HG02973 (cell line): ENCODE measurements around the gene ZNF385D.
"Not testable (repeated sequence)": the region's sequence is repeated elsewhere in the genome, so short reads cannot be mapped to it uniquely, and the experiment has no call there.

Experiments
- ATAC-seq: cut with Tn5 transposase; IDR thresholded peaks from one replicate; pipeline ENCODE4 v1.9.1; 2021; ENCODE audit warnings: moderate library complexity; ENCODE audit not compliant: unreplicated experiment

ZNF385D gene

GRCh38 chr3:21524133-21524532 lies 226.9 kb downstream of the ZNF385D start:
- no peak for ATAC-seq

- no peak for ATAC-seq
Measured at GRCh38 chr3:21520106-21520963, 230.7 kb downstream of the ZNF385D start.

- ATAC-seq = no peak
Measured at GRCh38 chr3:21517184-21517583, 233.8 kb downstream of the ZNF385D start.

- ATAC-seq = no peak
Measured at GRCh38 chr3:21515417-21515816, 235.6 kb downstream of the ZNF385D start.

GRCh38 chr3:21509731-21510470 lies 241.1 kb downstream of the ZNF385D start:
- ATAC-seq = no peak

- ATAC-seq = no peak
Measured at GRCh38 chr3:21508246-21508645, 242.8 kb downstream of the ZNF385D start.

- no peak for ATAC-seq
Measured at GRCh38 chr3:21505711-21506460, 245.1 kb downstream of the ZNF385D start.

- no peak for ATAC-seq
Measured at GRCh38 chr3:21502656-21503055, 248.4 kb downstream of the ZNF385D start.

GRCh38 chr3:21500834-21501233 lies 250.2 kb downstream of the ZNF385D start:
- ATAC-seq = no peak

- ATAC-seq = not testable (repeated sequence)
Measured at GRCh38 chr3:21490671-21491070, 260.3 kb downstream of the ZNF385D start.

GRCh38 chr3:21487520-21487919 lies 263.5 kb downstream of the ZNF385D start:
- no peak for ATAC-seq

- not testable (repeated sequence) for ATAC-seq
Measured at GRCh38 chr3:21486024-21486935, 264.7 kb downstream of the ZNF385D start.

GRCh38 chr3:21484828-21485144 lies 266.2 kb downstream of the ZNF385D start:
- no peak for ATAC-seq

GRCh38 chr3:21484057-21484827 lies 266.8 kb downstream of the ZNF385D start:
- peak; percentile 64 for ATAC-seq

- no peak for ATAC-seq
Measured at GRCh38 chr3:21481991-21482390, 269.0 kb downstream of the ZNF385D start.

GRCh38 chr3:21477541-21478288 lies 273.3 kb downstream of the ZNF385D start:
- no peak for ATAC-seq

- ATAC-seq = no peak
Measured at GRCh38 chr3:21466476-21466875, 284.5 kb downstream of the ZNF385D start.

GRCh38 chr3:21464746-21465145 lies 286.3 kb downstream of the ZNF385D start:
- ATAC-seq = no peak

GRCh38 chr3:21463319-21463718 lies 287.7 kb downstream of the ZNF385D start:
- ATAC-seq = no peak
